Panc1 (cell line): ENCODE results near the gene FRMD8.

Source experiments
- CTCF ChIP-seq: fragments of 450-650 bp; IDR thresholded peaks from 2 replicates; pipeline ENCODE4 v1.5.1; 2017; ENCODE audit warnings: mild to moderate bottlenecking
- POLR2AphosphoS5 ChIP-seq: IDR thresholded peaks from 2 replicates; pipeline ENCODE4 v1.6.1; 2012; ENCODE audit warnings: mild to moderate bottlenecking, low read depth, low read length, moderate library complexity

- TF ChIP-seq POLR2AphosphoS5 (no peak), CTCF (no peak)
Observed at GRCh38 chr11:65438257-65439151, 52.1 kb downstream of the FRMD8 start.
